Upper lobe of right lung (tissue), 1 donor: ENCODE data around the gene MACC1. TPM values are rescaled to one million over a fixed set of nuclear protein-coding genes. Genes with fewer than 3 reads are reported as not detected.

Source experiments
- ATAC-seq: fragments of 200-7000 bp; cut with Tn5 transposase; one replicate; pipeline ENCODE4 v1.9.1; 2020; ENCODE audit warnings: mild to moderate bottlenecking, moderate library complexity
- DNase-seq: peaks from one replicate; pipeline ENCODE4 v3.0.0-alpha.2; 2020
- H3K27ac ChIP-seq: fragments of 200-600 bp; one replicate; pipeline ENCODE4 v1.8.0; 2022
- H3K27me3 ChIP-seq: fragments of 200-600 bp; one replicate; pipeline ENCODE4 v1.8.0; 2022; ENCODE audit warnings: mild to moderate bottlenecking
- H3K36me3 ChIP-seq: fragments of 200-600 bp; one replicate; pipeline ENCODE4 v1.8.0; 2022
- H3K4me1 ChIP-seq: fragments of 200-600 bp; one replicate; pipeline ENCODE4 v1.8.0; 2022
- H3K4me3 ChIP-seq: fragments of 200-600 bp; one replicate; pipeline ENCODE4 v1.8.0; 2022; ENCODE audit warnings: mild to moderate bottlenecking
- H3K9me3 ChIP-seq: fragments of 200-600 bp; one replicate; pipeline ENCODE4 v1.8.0; 2022
- CTCF ChIP-seq: fragments of 200-600 bp; IDR thresholded peaks from one replicate; pipeline ENCODE4 v1.8.0; 2022; ENCODE audit warnings: antibody characterized with exemption
- intact Hi-C: fragments of 100-400 bp; cut with DNase I; formaldehyde crosslinking; loops from one replicate; pipeline ENCODE4 v1.11.0; 2022
- total RNA-seq: library from RNA; stranded (reverse); fragmentation: NEBNext Ultra II Directional; extraction: Animal tissue kit (Norgen Biotek cat#: 25700); gene quantifications from one replicate; pipeline ENCODE4 v1.2.1, GENCODE V29; 2021
- donor health status: DM: no; HTN: yes; CAD: no; lungs with severe emphysema.

Gene MACC1
- total RNA-seq, 1 donor from 2014 or later: 22.1 TPM

DNA sequence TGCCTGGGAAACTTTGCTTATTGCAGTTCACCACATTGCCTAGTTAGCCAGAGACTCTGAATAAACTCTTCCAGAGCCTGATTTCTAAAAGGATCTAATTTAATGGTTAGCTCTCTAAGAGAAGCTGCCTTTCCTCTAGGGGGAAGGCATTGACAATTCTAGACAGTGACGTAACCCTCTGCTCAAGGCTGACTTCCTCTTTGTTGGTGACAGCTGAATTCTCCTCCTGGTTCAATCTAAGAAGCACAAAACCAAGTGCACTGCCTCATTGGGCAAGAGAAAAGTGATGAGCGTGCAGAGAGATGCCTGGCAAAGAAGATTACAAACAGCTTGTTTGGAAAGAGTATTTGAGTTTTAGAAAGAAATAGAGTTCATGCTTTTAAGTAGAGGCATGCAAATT, 102.7 kb downstream of the MACC1 start:
- intact Hi-C loops: no loop called here
- Histone ChIP-seq H3K9me3 (no peaks in the 10 kb centered on the region), H3K36me3 (no peaks in the 10 kb centered on the region), H3K4me3 (no peak overlapping the region), H3K27me3 (no peaks in the 10 kb centered on the region), H3K4me1 (no peaks in the 10 kb centered on the region), H3K27ac (no peak overlapping the region)
- ATAC-seq: peak; percentile 91
- DNase-seq: no peak
- TF ChIP-seq CTCF: no peak

DNA sequence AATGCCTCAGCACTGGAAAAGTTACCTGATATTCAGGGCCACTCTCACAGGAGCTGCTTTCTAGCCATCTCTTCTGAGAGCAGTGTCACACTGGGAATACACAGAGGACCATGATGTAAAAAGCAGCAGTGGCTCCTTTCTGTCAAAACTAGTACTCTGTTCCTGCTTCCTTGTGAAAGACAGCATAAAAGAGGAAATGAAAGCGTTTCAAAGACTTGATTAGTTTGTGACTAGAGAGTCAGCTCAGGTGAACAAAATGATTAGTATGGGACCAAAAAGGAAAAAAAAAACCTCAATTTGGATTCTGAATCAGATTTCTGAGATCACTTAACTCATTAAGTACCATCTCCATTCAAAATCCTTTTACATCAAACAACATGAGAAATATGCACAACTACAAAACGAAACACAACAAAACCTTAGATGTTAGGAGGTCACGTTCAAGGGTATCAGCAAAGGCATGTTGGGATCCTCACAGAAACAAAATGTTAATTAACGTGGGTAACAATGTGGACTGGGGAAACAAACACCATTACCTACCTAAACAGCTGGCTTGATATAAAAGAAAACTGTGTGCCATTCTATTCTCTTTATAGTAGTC, 103.7 kb downstream of the MACC1 start:
- intact Hi-C loops: no loop called here
- ATAC-seq (peak; percentile 67), DNase-seq (no peak)
- Histone ChIP-seq H3K4me1 (no peaks in the 10 kb centered on the region), H3K36me3 (no peaks in the 10 kb centered on the region), H3K9me3 (no peaks in the 10 kb centered on the region), H3K27me3 (no peaks in the 10 kb centered on the region), H3K27ac (no peak overlapping the region), H3K4me3 (no peak overlapping the region)
- no peak for TF ChIP-seq CTCF

GRCh38 chr7:20112696-20113095, 104.5 kb downstream of the MACC1 start:
- Histone ChIP-seq H3K27me3 (no peaks in the 10 kb centered on the region), H3K36me3 (no peaks in the 10 kb centered on the region), H3K4me3 (no peak overlapping the region), H3K9me3 (no peaks in the 10 kb centered on the region), H3K4me1 (no peaks in the 10 kb centered on the region), H3K27ac (no peak overlapping the region)
- DNase-seq: no peak
- ATAC-seq: no peak
- intact Hi-C loops: no loop called here
- no peak for TF ChIP-seq CTCF

- ATAC-seq (no peak), DNase-seq (no peak)
- no peaks in the 10 kb centered on the region for H3K27me3 ChIP-seq
- no peak overlapping the region for H3K4me3 ChIP-seq
- no peaks in the 10 kb centered on the region for H3K36me3 ChIP-seq
- no peak overlapping the region for H3K27ac ChIP-seq
- intact Hi-C loops: no loop called here
- H3K4me1 ChIP-seq: no peaks in the 10 kb centered on the region
- H3K9me3 ChIP-seq: no peaks in the 10 kb centered on the region
- no peak for TF ChIP-seq CTCF
Measured at GRCh38 chr7:20111821-20112542, 105.2 kb downstream of the MACC1 start.

DNA sequence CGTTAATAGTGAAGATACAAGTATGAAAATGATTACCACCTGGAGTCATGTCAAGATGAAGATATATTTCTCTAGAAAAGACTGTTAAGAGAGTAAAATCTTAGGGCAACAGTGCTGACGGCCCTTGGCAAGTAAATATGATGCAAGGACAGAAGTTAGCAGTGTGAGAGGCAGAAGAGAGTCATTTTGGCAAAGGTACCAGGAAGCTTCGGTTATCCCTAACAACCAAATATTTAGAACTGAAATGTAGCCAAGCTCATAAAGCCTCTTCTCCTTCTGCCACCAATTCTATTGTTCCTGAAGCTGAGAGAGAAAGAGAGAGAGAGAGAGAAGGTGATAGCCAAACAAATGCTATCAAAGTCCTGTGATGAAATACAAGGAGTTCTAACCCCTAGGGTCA, 109.6 kb downstream of the MACC1 start:
- no peak overlapping the region for H3K27ac ChIP-seq
- no peaks in the 10 kb centered on the region for H3K27me3 ChIP-seq
- H3K36me3 ChIP-seq: no peaks in the 10 kb centered on the region
- DNase-seq: no peak
- H3K4me1 ChIP-seq: no peaks in the 10 kb centered on the region
- H3K4me3 ChIP-seq: no peak overlapping the region
- no peak for ATAC-seq
- TF ChIP-seq CTCF: no peak
- intact Hi-C loops: no loop called here
- H3K9me3 ChIP-seq: no peaks in the 10 kb centered on the region
